HepG2 (cell line): ENCODE measurements around the gene NEURL2. TPM values are rescaled to one million over a fixed set of nuclear protein-coding genes. Genes with fewer than 3 reads are reported as not detected.

Experiments used
- DNMT1 ChIP-seq: sonication (generic); formaldehyde crosslinking; IDR thresholded peaks from 2 replicates; pipeline ENCODE4 v1.5.1; 2020; ENCODE audit warnings: mild to moderate bottlenecking, missing genetic modification reagents
- HOMEZ ChIP-seq: IDR thresholded peaks from 2 replicates; pipeline ENCODE4 v1.6.1; 2016; ENCODE audit warnings: low read depth
- KAT2B ChIP-seq: fragments of 150-350 bp; IDR thresholded peaks from 2 replicates; pipeline ENCODE4 v1.6.1; 2014; ENCODE audit warnings: low read depth, low read length, borderline replicate concordance
- MAZ ChIP-seq, 2 experiments: sonication (generic) in 1 of 2; formaldehyde crosslinking in 1 of 2; IDR thresholded peaks; 2 replicates each; pipeline versions ENCODE4 v1.5.0 to v1.6.1; 2012 to 2020; ENCODE audit warnings: low read depth in 2 of 2, mild to moderate bottlenecking in 2 of 2, borderline replicate concordance in 1 of 2, improper control_type of control experiment in 1 of 2, low read length in 1 of 2, missing genetic modification reagents in 1 of 2, moderate library complexity in 1 of 2
- MIER3 ChIP-seq: IDR thresholded peaks from 2 replicates; pipeline ENCODE4 v1.6.1; 2016; ENCODE audit warnings: missing compliant biosample characterization, borderline replicate concordance
- PPARG ChIP-seq: conservative IDR thresholded peaks from 2 replicates; pipeline ENCODE4 v1.6.1; 2016; ENCODE audit warnings: missing biosample characterization, missing genetic modification reagents
- TCF7L2 ChIP-seq: IDR thresholded peaks from 2 replicates; pipeline ENCODE4 v1.6.1; 2011; ENCODE audit warnings: mild to moderate bottlenecking, low read depth, low read length, moderate library complexity
- TFDP2 ChIP-seq: sonication (generic); formaldehyde crosslinking; IDR thresholded peaks from 2 replicates; pipeline ENCODE4 v1.4.0; 2020; ENCODE audit warnings: missing genetic modification reagents
- TOPORS ChIP-seq: sonication (generic); formaldehyde crosslinking; IDR thresholded peaks from 2 replicates; pipeline ENCODE4 v1.8.0; 2023; ENCODE audit warnings: mild to moderate bottlenecking, missing genetic modification reagents
- YEATS4 ChIP-seq: sonication (generic); formaldehyde crosslinking; IDR thresholded peaks from 2 replicates; pipeline ENCODE4 v1.4.0; 2020; ENCODE audit warnings: missing genetic modification reagents, borderline replicate concordance
- ZNF12 ChIP-seq: sonication (generic); formaldehyde crosslinking; IDR thresholded peaks from 2 replicates; pipeline ENCODE4 v1.5.0; 2020; ENCODE audit warnings: missing genetic modification reagents
- ZNF441 ChIP-seq: sonication (generic); formaldehyde crosslinking; IDR thresholded peaks from 2 replicates; pipeline ENCODE4 v1.7.0; 2021; ENCODE audit warnings: missing genetic modification reagents, borderline replicate concordance
- ZNF567 ChIP-seq: sonication (generic); formaldehyde crosslinking; IDR thresholded peaks from 2 replicates; pipeline ENCODE4 v1.8.1; 2023; ENCODE audit warnings: mild to moderate bottlenecking, missing genetic modification reagents, borderline replicate concordance
- ZNF570 ChIP-seq: sonication (generic); formaldehyde crosslinking; IDR thresholded peaks from 2 replicates; pipeline ENCODE4 v1.4.0; 2020; ENCODE audit warnings: mild to moderate bottlenecking, missing genetic modification reagents, borderline replicate concordance
- ZNF772 ChIP-seq: sonication (generic); formaldehyde crosslinking; IDR thresholded peaks from 2 replicates; pipeline ENCODE4 v1.5.0; 2020; ENCODE audit warnings: mild to moderate bottlenecking, missing genetic modification reagents
- ZNF83 ChIP-seq: sonication (generic); formaldehyde crosslinking; IDR thresholded peaks from 2 replicates; pipeline ENCODE4 v1.4.0; 2020; ENCODE audit warnings: missing genetic modification reagents, mild to moderate bottlenecking, borderline replicate concordance
- ZZZ3 ChIP-seq: sonication (generic); formaldehyde crosslinking; IDR thresholded peaks from 2 replicates; pipeline ENCODE4 v1.4.0; 2020; ENCODE audit warnings: missing genetic modification reagents, mild to moderate bottlenecking, borderline replicate concordance
- polyA plus RNA-seq, 8 experiments: library from polyadenylated mRNA; depleted of rRNA in 3 of 8; stranded (reverse) in 7 of 8; unstranded in 1 of 8; fragments of >200 nt; fragmentation: Illumina TruSeq in 4 of 8; extraction: Trizol in 4 of 8; gene quantifications; 2 replicates each; pipeline versions ENCODE4 v1.2.1 to v1.2.3, GENCODE V29; 2011 to 2016; ENCODE audit warnings: low read depth in 4 of 8, missing spikeins in 1 of 8, mixed read lengths in 1 of 8; ENCODE audit not compliant: insufficient read depth in 1 of 8
- total RNA-seq, 5 experiments: library from RNA; depleted of rRNA; stranded (reverse); fragments of >200 nt; fragmentation: Illumina TruSeq; extraction: Trizol; gene quantifications; 2 replicates each; pipeline ENCODE4 v1.2.3, GENCODE V29; 2016; ENCODE audit warnings: low read depth in 1 of 5
- TF ChIP-seq, protein P1 (sequence below): fragments of 450-650 bp; IDR thresholded peaks from 2 replicates; pipeline ENCODE4 v1.6.1; 2017; ENCODE audit warnings: mild to moderate bottlenecking
- TF ChIP-seq, protein P2 (sequence below): sonication (generic); formaldehyde crosslinking; IDR thresholded peaks from 2 replicates; pipeline ENCODE4 v1.5.0; 2020; ENCODE audit warnings: missing genetic modification reagents
- TF ChIP-seq, protein P3 (sequence below): sonication (generic); formaldehyde crosslinking; IDR thresholded peaks from 2 replicates; pipeline ENCODE4 v1.9.0; 2022; ENCODE audit warnings: missing genetic modification reagents, mild to moderate bottlenecking, borderline replicate concordance

The NEURL2 gene
- total and polyA plus RNA-seq, 2 of the 13 experiments (the other 11 are each of a cell fraction or from before 2014, with no cell fraction given) = 7.2 to 9.7 TPM

DNA sequence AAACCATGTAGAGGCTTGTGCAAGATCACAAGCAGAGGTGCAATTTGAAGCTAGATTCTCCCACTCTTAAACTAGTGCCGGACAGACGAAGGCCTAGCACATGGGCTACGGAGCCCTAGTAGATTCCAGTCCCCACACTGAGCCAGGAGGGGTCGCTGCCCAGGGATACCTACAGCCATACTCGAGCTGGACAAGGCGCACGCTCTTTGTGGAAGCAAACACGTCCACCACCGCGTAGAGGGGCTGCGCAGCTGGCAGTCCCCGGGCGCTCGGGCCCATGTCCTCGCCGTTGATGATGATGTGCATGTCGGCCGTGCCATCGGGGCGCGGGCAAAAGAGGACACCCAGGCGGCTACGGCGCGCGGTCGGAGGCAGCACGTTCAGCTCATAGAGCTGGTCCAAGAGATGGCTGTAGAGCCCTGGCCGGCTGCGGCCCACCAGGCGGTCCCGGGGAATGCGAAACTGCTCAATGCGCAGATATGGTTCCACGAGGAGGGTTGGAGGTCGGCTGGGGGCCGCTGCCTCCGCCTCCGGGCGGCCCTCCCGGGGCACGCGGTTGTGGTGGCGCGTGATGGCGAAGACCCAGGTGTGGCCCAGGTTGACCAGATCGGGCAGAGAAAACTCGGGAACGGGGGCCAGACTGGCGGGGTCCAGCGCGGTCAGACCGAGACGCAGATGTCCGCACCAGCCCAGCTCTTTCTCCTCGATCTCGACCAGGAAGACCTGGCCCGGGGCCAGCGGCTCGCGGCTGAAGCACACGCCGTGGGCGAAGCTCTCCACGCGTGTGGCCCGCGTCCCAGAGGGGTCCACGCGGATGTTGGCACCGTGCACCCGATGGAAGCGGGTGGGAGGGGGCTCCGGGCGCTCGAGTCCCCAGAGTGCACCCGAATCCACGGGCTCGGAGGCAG is 677 bp downstream of the NEURL2 start (continued):
- TF ChIP-seq, protein P1, sequence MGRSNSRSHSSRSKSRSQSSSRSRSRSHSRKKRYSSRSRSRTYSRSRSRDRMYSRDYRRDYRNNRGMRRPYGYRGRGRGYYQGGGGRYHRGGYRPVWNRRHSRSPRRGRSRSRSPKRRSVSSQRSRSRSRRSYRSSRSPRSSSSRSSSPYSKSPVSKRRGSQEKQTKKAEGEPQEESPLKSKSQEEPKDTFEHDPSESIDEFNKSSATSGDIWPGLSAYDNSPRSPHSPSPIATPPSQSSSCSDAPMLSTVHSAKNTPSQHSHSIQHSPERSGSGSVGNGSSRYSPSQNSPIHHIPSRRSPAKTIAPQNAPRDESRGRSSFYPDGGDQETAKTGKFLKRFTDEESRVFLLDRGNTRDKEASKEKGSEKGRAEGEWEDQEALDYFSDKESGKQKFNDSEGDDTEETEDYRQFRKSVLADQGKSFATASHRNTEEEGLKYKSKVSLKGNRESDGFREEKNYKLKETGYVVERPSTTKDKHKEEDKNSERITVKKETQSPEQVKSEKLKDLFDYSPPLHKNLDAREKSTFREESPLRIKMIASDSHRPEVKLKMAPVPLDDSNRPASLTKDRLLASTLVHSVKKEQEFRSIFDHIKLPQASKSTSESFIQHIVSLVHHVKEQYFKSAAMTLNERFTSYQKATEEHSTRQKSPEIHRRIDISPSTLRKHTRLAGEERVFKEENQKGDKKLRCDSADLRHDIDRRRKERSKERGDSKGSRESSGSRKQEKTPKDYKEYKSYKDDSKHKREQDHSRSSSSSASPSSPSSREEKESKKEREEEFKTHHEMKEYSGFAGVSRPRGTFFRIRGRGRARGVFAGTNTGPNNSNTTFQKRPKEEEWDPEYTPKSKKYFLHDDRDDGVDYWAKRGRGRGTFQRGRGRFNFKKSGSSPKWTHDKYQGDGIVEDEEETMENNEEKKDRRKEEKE = no peak
- TF ChIP-seq ZNF567 (no peak), YEATS4 (CRISPR knock-in tag) (peak; percentile 66; the same call in 1 of the 2 replicates), HOMEZ (peak; percentile 85), PPARG (CRISPR knock-in tag) (no peak), TCF7L2 (no peak), KAT2B (no peak), ZZZ3 (CRISPR knock-in tag) (no peak), ZNF570 (CRISPR knock-in tag) (peak; percentile 1; the same call in 1 of the 2 replicates), ZNF83 (CRISPR knock-in tag) (peak; percentile 89; the same call in 1 of the 2 replicates), MIER3 (CRISPR knock-in tag) (peak; percentile 88; the same call in 1 of the 2 replicates), MAZ (IDR thresholded peaks at IDR 0.05; ENCODE audit: borderline replicate concordance, low read depth, low read length) (no peak), MAZ (CRISPR knock-in tag; IDR thresholded peaks at IDR 0.05; ENCODE audit: low read depth) (no peak), TOPORS (no peak; the same call in 1 of the 2 replicates), DNMT1 (CRISPR knock-in tag) (no peak), ZNF441 (CRISPR knock-in tag) (peak; percentile 80; the same call in 1 of the 2 replicates), TFDP2 (CRISPR knock-in tag) (peak; percentile 84), ZNF12 (CRISPR knock-in tag) (no peak), ZNF772 (CRISPR knock-in tag) (no peak)
- TF ChIP-seq, protein P2, sequence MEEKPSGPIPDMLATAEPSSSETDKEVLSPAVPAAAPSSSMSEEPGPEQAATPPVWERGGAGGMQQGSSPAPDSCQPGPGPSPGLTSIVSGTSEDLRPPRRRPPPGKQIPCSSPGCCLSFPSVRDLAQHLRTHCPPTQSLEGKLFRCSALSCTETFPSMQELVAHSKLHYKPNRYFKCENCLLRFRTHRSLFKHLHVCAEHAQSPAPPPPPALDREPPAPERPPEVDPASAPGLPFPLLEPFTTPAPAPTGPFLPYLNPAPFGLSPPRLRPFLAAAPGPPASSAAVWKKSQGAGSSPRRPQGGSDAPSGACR (CRISPR knock-in tag) = no peak
- TF ChIP-seq, protein P3, sequence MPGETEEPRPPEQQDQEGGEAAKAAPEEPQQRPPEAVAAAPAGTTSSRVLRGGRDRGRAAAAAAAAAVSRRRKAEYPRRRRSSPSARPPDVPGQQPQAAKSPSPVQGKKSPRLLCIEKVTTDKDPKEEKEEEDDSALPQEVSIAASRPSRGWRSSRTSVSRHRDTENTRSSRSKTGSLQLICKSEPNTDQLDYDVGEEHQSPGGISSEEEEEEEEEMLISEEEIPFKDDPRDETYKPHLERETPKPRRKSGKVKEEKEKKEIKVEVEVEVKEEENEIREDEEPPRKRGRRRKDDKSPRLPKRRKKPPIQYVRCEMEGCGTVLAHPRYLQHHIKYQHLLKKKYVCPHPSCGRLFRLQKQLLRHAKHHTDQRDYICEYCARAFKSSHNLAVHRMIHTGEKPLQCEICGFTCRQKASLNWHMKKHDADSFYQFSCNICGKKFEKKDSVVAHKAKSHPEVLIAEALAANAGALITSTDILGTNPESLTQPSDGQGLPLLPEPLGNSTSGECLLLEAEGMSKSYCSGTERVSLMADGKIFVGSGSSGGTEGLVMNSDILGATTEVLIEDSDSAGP (CRISPR knock-in tag) = no peak; the same call in 1 of the 2 replicates
